DND-41 (cell line): ENCODE measurements around the gene AFAP1L1.

ENCODE experiments used
- EZH2 ChIP-seq: IDR thresholded peaks from 3 replicates; pipeline ENCODE4 v1.6.1; 2012; ENCODE audit warnings: borderline replicate concordance, low read depth, mild to moderate bottlenecking, moderate library complexity, low read length, inconsistent platforms; ENCODE audit not compliant: severe bottlenecking
- TF ChIP-seq, protein P1 (sequence below): IDR thresholded peaks from 2 replicates; pipeline ENCODE4 v1.5.1; 2012; ENCODE audit warnings: borderline replicate concordance, low read length, moderate library complexity, mild to moderate bottlenecking; ENCODE audit not compliant: poor library complexity, severe bottlenecking; ENCODE audit errors: extremely low read depth

DNA sequence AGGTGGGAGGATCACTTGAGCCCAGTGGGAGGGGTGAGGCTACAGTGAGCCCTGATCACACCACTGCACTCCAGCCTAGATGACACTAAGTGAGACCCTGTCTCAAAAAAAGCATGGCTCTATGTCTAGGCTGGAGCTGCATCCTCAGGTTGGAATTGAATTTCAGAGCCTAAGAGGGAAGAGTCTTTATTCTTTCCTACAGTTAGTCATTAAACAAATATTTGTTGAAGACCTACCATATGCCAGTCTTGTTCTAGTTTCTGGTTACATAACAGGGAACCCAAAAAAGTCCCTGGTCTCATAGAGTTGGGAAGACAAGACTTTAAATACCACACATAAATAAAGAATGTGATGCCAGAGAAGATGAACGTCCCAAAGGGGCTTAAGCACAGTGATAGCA, 66.7 kb downstream of the AFAP1L1 start:
- TF ChIP-seq, protein P1, sequence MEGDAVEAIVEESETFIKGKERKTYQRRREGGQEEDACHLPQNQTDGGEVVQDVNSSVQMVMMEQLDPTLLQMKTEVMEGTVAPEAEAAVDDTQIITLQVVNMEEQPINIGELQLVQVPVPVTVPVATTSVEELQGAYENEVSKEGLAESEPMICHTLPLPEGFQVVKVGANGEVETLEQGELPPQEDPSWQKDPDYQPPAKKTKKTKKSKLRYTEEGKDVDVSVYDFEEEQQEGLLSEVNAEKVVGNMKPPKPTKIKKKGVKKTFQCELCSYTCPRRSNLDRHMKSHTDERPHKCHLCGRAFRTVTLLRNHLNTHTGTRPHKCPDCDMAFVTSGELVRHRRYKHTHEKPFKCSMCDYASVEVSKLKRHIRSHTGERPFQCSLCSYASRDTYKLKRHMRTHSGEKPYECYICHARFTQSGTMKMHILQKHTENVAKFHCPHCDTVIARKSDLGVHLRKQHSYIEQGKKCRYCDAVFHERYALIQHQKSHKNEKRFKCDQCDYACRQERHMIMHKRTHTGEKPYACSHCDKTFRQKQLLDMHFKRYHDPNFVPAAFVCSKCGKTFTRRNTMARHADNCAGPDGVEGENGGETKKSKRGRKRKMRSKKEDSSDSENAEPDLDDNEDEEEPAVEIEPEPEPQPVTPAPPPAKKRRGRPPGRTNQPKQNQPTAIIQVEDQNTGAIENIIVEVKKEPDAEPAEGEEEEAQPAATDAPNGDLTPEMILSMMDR, result no peak
- no peak for TF ChIP-seq EZH2
